NOMO-1 treated with dmso at 0.1 percent for 144 hours (cell line): ENCODE results near the gene ALDH1A1.
"Not testable (repeated sequence)": the region's sequence is repeated elsewhere in the genome, so short reads cannot be mapped to it uniquely, and the experiment has no call there.

Experiments used
- DNase-seq: peaks from one replicate; lab custom pipeline; 2025; ENCODE audit not compliant: unreplicated experiment; lab: John Stamatoyannopoulos, UW

The ALDH1A1 gene

GRCh38 chr9:72943844-72944462 lies 8.9 kb downstream of the ALDH1A1 start:
- DNase-seq: no peak

- no peak for DNase-seq
Measured at GRCh38 chr9:72942451-72942850, 10.4 kb downstream of the ALDH1A1 start.

- DNase-seq: not testable (repeated sequence)
Measured at GRCh38 chr9:72939581-72939980, 13.3 kb downstream of the ALDH1A1 start.

GRCh38 chr9:72937545-72937944 lies 15.3 kb downstream of the ALDH1A1 start:
- DNase-seq: no peak

GRCh38 chr9:72936679-72937078 lies 16.2 kb downstream of the ALDH1A1 start:
- no peak for DNase-seq

GRCh38 chr9:72936266-72936665 lies 16.6 kb downstream of the ALDH1A1 start:
- no peak for DNase-seq

- DNase-seq: no peak
Measured at GRCh38 chr9:72935595-72935994, 17.3 kb downstream of the ALDH1A1 start.

- DNase-seq: no peak
Measured at GRCh38 chr9:72933730-72934665, 18.9 kb downstream of the ALDH1A1 start.

- no peak for DNase-seq
Measured at GRCh38 chr9:72932619-72933018, 20.2 kb downstream of the ALDH1A1 start.

GRCh38 chr9:72931897-72932296 lies 21.0 kb downstream of the ALDH1A1 start:
- DNase-seq: no peak

GRCh38 chr9:72931437-72931836 lies 21.4 kb downstream of the ALDH1A1 start:
- DNase-seq: no peak

GRCh38 chr9:72930828-72931227 lies 22.0 kb downstream of the ALDH1A1 start:
- DNase-seq: no peak

- no peak for DNase-seq
Measured at GRCh38 chr9:72929542-72929941, 23.3 kb downstream of the ALDH1A1 start.

- DNase-seq: no peak
Measured at GRCh38 chr9:72928042-72928507, 24.8 kb downstream of the ALDH1A1 start.

GRCh38 chr9:72926506-72926905 lies 26.3 kb downstream of the ALDH1A1 start:
- DNase-seq: no peak

- DNase-seq: peak; percentile 6
Measured at GRCh38 chr9:72925891-72926290, 27.0 kb downstream of the ALDH1A1 start.

- no peak for DNase-seq
Measured at GRCh38 chr9:72925126-72925789, 27.6 kb downstream of the ALDH1A1 start.

- no peak for DNase-seq
Measured at GRCh38 chr9:72924154-72924790, 28.6 kb downstream of the ALDH1A1 start.

- DNase-seq: no peak
Measured at GRCh38 chr9:72923077-72923476, 29.8 kb downstream of the ALDH1A1 start.

- DNase-seq: no peak
Measured at GRCh38 chr9:72921888-72922654, 30.8 kb downstream of the ALDH1A1 start.
